ACC112 (cell line): ENCODE measurements around the gene VGLL4.
A peak's percentile ranks its signal among the peaks of the same experiment; 100 is the strongest.
"Not testable (repeated sequence)": the region's sequence is repeated elsewhere in the genome, so short reads cannot be mapped to it uniquely, and the experiment has no call there.

ENCODE experiments used
- H2AFZ ChIP-seq: fragments of 200-600 bp; sonication (generic); one replicate; pipeline ENCODE4 v1.6.0; 2017; ENCODE audit warnings: antibody characterized with exemption, low read length; ENCODE audit not compliant: unreplicated experiment
- H3K27ac ChIP-seq: fragments of 200-600 bp; sonication (generic); 2 replicates; pipeline ENCODE4 v1.5.1; 2014; ENCODE audit warnings: low read depth, mild to moderate bottlenecking, antibody characterized with exemption, low read length, moderate library complexity
- H3K27me3 ChIP-seq: fragments of 200-600 bp; sonication (generic); 2 replicates; pipeline ENCODE4 v1.6.1; 2014; ENCODE audit warnings: mild to moderate bottlenecking, antibody characterized with exemption, low read length, moderate library complexity, mixed read lengths; ENCODE audit not compliant: insufficient read depth
- H3K36me3 ChIP-seq: fragments of 200-600 bp; sonication (generic); 2 replicates; pipeline ENCODE4 v1.6.1; 2016; ENCODE audit warnings: mild to moderate bottlenecking, antibody characterized with exemption, low read length, moderate library complexity, mixed read lengths; ENCODE audit not compliant: insufficient read depth
- H3K4me1 ChIP-seq: fragments of 200-600 bp; sonication (generic); one replicate; pipeline ENCODE4 v1.6.1; 2016; ENCODE audit warnings: low read length, mixed read lengths; ENCODE audit not compliant: insufficient read depth, unreplicated experiment, control insufficient read depth
- H3K4me3 ChIP-seq: fragments of 200-600 bp; sonication (generic); 2 replicates; pipeline ENCODE4 v1.5.1; 2014; ENCODE audit warnings: mild to moderate bottlenecking, low read depth, low read length
- H3K79me2 ChIP-seq: fragments of 200-600 bp; sonication (generic); one replicate; pipeline ENCODE4 v1.6.0; 2016; ENCODE audit warnings: low read length; ENCODE audit not compliant: control insufficient read depth, unreplicated experiment, insufficient read depth

VGLL4 gene

GRCh38 chr3:11583638-11584046 is 60.1 kb downstream of the VGLL4 start:
- Histone ChIP-seq H3K36me3 (peaks cover 11% of the 10 kb centered on the region; the same call in 1 of the 2 replicates), H3K4me3 (no peak overlapping the region), H3K27ac (peak overlapping the region; percentile 86), H2AFZ (no peak overlapping the region), H3K79me2 (peaks cover 96% of the 10 kb centered on the region), H3K27me3 (no peaks in the 10 kb centered on the region), H3K4me1 (peaks cover 44% of the 10 kb centered on the region)

GRCh38 chr3:11583235-11583634 is 60.5 kb downstream of the VGLL4 start:
- H3K27me3 ChIP-seq: no peaks in the 10 kb centered on the region
- peak overlapping the region; percentile 78; the same call in 1 of the 2 replicates for H3K4me3 ChIP-seq
- peak overlapping the region; percentile 86 for H3K27ac ChIP-seq
- H2AFZ ChIP-seq: no peak overlapping the region
- peaks cover 11% of the 10 kb centered on the region; the same call in 1 of the 2 replicates for H3K36me3 ChIP-seq
- H3K79me2 ChIP-seq: peaks cover 93% of the 10 kb centered on the region
- H3K4me1 ChIP-seq: peaks cover 44% of the 10 kb centered on the region

GRCh38 chr3:11582191-11582968 is 61.3 kb downstream of the VGLL4 start:
- Histone ChIP-seq H3K4me3 (peak overlapping the region; percentile 78), H3K27ac (peak overlapping the region; percentile 86), H3K36me3 (peaks cover 11% of the 10 kb centered on the region; the same call in 1 of the 2 replicates), H2AFZ (no peak overlapping the region), H3K4me1 (peaks cover 44% of the 10 kb centered on the region), H3K79me2 (peaks cover 93% of the 10 kb centered on the region), H3K27me3 (no peaks in the 10 kb centered on the region)

GRCh38 chr3:11581237-11582190 is 62.2 kb downstream of the VGLL4 start:
- Histone ChIP-seq H2AFZ (no peak overlapping the region), H3K4me3 (peak overlapping the region; percentile 78), H3K4me1 (peaks cover 44% of the 10 kb centered on the region), H3K27ac (peak overlapping the region; percentile 86), H3K27me3 (no peaks in the 10 kb centered on the region), H3K36me3 (peaks cover 11% of the 10 kb centered on the region; the same call in 1 of the 2 replicates), H3K79me2 (peaks cover 91% of the 10 kb centered on the region)

GRCh38 chr3:11580645-11581044 is 63.1 kb downstream of the VGLL4 start:
- Histone ChIP-seq H3K27ac (no peak overlapping the region), H3K36me3 (peaks cover 11% of the 10 kb centered on the region; the same call in 1 of the 2 replicates), H3K4me1 (peaks cover 39% of the 10 kb centered on the region), H3K4me3 (no peak overlapping the region), H2AFZ (no peak overlapping the region), H3K79me2 (peaks cover 88% of the 10 kb centered on the region), H3K27me3 (no peaks in the 10 kb centered on the region)

- H3K4me3 ChIP-seq: no peak overlapping the region
- peaks cover 11% of the 10 kb centered on the region; the same call in 1 of the 2 replicates for H3K36me3 ChIP-seq
- H3K79me2 ChIP-seq: peaks cover 84% of the 10 kb centered on the region
- no peaks in the 10 kb centered on the region for H3K27me3 ChIP-seq
- peaks cover 22% of the 10 kb centered on the region for H3K4me1 ChIP-seq
- H2AFZ ChIP-seq: no peak overlapping the region
- no peak overlapping the region for H3K27ac ChIP-seq
Observed at GRCh38 chr3:11578169-11578568, 65.5 kb downstream of the VGLL4 start.

GRCh38 chr3:11576453-11576852 is 67.3 kb downstream of the VGLL4 start:
- Histone ChIP-seq H3K27me3 (no peaks in the 10 kb centered on the region), H3K4me3 (no peak overlapping the region), H3K4me1 (peaks cover 6% of the 10 kb centered on the region), H3K79me2 (peaks cover 79% of the 10 kb centered on the region), H3K27ac (no peak overlapping the region), H3K36me3 (peaks cover 11% of the 10 kb centered on the region; the same call in 1 of the 2 replicates), H2AFZ (no peak overlapping the region)

GRCh38 chr3:11575677-11576076 is 68.0 kb downstream of the VGLL4 start:
- Histone ChIP-seq H3K4me3 (no peak overlapping the region), H3K27me3 (no peaks in the 10 kb centered on the region), H3K79me2 (peaks cover 79% of the 10 kb centered on the region), H3K4me1 (peaks cover 9% of the 10 kb centered on the region), H2AFZ (no peak overlapping the region), H3K27ac (no peak overlapping the region), H3K36me3 (peaks cover 10% of the 10 kb centered on the region; the same call in 1 of the 2 replicates)

GRCh38 chr3:11574981-11575669 is 68.6 kb downstream of the VGLL4 start:
- H3K4me3 ChIP-seq: no peak overlapping the region
- H3K4me1 ChIP-seq: peaks cover 14% of the 10 kb centered on the region
- H3K27ac ChIP-seq: no peak overlapping the region
- peaks cover 4% of the 10 kb centered on the region; the same call in 1 of the 2 replicates for H3K36me3 ChIP-seq
- H3K27me3 ChIP-seq: no peaks in the 10 kb centered on the region
- peaks cover 79% of the 10 kb centered on the region for H3K79me2 ChIP-seq
- no peak overlapping the region for H2AFZ ChIP-seq

- H3K4me3 ChIP-seq, H3K36me3 ChIP-seq, H3K27me3 ChIP-seq, H3K27ac ChIP-seq, H2AFZ ChIP-seq: not testable (repeated sequence)
- peaks cover 64% of the 10 kb centered on the region for H3K79me2 ChIP-seq
- H3K4me1 ChIP-seq: peaks cover 32% of the 10 kb centered on the region
Observed at GRCh38 chr3:11572660-11573059, 71.1 kb downstream of the VGLL4 start.
